ENCODE data around the gene DGKZ.

GRCh38 chr11:46414466-46414796 is 67.2 kb downstream of the DGKZ start:
- no peak for TF ChIP-seq CTCF (IDR thresholded peaks at IDR 0.05)
- no peak for TF ChIP-seq POLR2A (IDR thresholded peaks at IDR 0.05)
